NCI-H1092 (cell line): Measurements from ENCODE around the gene SHISA3.
"Not testable (repeated sequence)": the region's sequence is repeated elsewhere in the genome, so short reads cannot be mapped to it uniquely, and the experiment has no call there.

Source experiments
- DNase-seq: peaks from one replicate; lab custom pipeline; 2025; lab: John Stamatoyannopoulos, UW

The SHISA3 gene

DNA sequence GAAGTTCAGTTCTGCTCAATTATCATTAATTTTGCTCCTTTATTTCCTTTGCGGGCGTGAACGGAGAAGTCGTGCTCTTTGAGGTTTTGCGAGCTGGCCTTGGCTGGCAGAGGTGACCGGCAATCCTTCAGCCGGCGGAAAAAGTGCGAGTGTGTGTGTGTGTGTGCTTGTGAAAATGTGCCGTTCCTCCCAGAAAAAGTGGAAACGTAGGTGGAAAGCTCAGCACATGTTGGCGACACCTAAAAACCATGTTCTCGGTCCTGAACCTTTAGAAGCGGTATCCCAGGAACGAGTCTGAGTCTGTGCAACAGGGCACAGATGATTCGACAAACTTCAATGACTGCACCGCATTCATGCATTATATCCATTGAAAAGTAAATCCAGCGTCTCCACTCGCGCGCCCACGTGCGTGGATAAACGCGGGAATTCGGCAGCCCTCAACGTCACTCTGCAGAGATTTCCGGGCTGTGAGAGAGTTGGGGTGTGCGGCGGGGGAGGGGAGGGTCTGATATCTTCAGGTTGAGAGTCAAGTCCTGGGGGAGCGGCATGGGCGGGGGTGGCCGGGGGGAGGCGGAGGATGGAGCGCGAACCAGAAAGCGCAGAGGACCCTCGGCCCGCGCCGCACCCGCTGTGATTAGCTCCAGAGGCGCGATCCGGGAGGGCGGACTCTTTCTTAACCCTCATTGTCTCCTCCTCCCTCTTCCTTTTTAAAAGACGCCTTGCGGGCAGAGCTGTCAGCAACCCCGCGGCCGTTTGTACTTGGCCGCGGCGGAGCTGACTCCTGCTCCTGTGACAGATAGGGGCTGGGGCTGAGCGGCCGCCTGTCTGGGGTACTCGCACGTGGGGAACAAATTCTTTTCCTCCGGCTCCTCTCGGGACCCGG is at the start of gene SHISA3:
Gene SHISA3 (plus strand): TSS at position 737 of the 883 bp plus-strand sequence. CDS start 569 bp downstream, outside the sequence.
- DNase-seq, result no peak

DNA sequence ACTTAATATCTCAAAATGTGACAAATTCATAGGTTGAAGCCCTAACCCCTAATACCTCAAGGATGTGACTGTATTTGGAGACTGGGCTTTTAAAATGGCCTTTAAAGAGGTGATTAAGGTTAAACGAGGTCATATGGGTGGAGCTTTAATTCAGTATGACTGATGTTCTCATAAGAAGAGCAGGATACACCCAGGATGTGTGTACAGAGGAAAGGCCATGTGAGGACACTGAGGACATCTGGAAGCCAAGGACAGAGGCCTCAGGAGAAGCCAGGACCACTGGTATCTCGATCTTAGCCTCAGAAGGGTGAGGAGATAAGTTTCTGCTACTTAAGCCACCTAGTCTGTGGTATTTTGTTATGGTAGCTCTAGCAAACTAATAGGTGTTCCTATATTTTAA is 49.0 kb upstream of the SHISA3 start:
- no peak for DNase-seq

- DNase-seq, result no peak
Measured at GRCh38 chr4:42348692-42349091, 48.6 kb upstream of the SHISA3 start.

- no peak for DNase-seq
Measured at GRCh38 chr4:42350611-42351182, 46.6 kb upstream of the SHISA3 start.

GRCh38 chr4:42352049-42352448 is 45.2 kb upstream of the SHISA3 start:
- DNase-seq, result no peak

DNA sequence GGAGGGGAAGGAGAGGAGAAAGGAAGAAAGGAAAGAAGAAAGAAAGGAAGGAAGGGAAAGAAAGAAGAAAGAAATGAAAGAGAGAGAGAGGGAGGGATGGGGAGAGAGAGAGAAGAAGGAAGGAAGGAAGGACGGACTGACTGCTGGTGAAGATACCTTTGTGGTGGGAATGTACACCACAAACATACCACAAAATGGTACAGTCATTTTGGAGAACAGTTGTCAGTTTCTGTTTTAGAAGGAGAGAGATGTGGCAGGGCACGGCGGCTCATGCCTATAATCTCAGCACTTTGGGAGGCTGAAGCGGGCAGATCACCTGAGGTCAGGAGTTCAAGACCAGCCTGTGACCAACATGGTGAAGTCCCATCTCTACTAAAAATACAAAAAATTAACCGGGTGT is 40.0 kb upstream of the SHISA3 start:
- no peak for DNase-seq

DNA sequence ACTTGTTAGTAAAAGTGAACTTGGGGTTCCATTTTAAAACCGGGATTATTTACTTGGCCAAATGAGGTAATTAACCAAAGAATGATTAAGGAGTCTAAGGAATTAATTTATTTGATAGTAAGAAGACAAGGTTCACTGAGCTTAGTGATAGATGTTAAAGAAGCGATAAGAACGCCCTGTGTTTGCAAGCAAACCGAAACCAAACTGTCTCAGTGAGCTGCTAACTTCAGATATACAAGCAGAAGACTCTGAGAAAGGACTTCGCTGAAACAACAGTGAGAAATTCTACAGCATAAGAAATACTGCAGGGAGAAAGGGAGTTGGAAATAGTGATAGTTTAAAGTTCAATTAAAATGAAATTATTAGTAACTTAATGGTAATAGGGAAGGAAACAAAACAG is 37.6 kb upstream of the SHISA3 start:
- DNase-seq, result no peak

DNA sequence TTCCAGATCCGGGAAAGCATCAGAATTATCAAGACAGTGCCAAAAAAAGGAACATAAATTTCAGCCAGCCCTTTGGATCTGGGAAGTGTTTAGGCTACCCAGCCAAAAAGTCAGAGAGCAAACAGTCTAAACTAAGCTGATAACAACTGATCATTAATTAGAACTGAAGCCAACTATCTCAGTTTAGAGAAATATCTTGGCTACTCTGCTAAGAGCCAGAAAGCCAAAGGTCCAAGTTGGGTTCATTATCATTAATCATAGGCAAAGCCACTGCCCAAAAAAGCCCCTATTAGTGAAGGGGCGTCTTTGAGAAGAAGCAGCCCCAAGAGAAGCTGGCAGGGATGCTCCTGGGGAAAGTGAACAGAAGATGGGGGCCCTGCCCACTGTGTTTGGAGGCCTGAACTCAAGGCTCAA is 37.0 kb upstream of the SHISA3 start:
- DNase-seq, result no peak

- DNase-seq, result no peak
Measured at GRCh38 chr4:42361456-42361855, 35.8 kb upstream of the SHISA3 start.

DNA sequence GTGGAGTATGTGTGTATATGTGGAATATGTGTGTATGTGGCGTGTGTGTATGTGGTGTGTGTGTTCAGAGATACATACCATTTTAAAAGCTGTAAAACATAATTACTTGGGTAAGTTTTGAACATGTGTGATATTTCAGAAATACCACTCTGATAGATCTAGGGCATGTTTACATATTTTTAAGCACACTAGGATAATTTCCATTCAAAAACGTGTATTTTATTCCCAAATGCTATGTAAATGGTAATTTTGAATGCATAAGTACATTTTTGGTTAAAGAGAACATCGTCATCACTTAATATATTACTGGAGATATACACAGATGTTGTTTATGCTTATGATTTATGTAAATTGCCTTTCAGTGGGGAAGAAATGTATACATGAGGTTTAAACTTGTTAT is 34.7 kb upstream of the SHISA3 start:
- no peak for DNase-seq

GRCh38 chr4:42363614-42364013 is 33.7 kb upstream of the SHISA3 start:
- no peak for DNase-seq

- DNase-seq, result no peak
Measured at GRCh38 chr4:42364266-42365053, 32.8 kb upstream of the SHISA3 start.

DNA sequence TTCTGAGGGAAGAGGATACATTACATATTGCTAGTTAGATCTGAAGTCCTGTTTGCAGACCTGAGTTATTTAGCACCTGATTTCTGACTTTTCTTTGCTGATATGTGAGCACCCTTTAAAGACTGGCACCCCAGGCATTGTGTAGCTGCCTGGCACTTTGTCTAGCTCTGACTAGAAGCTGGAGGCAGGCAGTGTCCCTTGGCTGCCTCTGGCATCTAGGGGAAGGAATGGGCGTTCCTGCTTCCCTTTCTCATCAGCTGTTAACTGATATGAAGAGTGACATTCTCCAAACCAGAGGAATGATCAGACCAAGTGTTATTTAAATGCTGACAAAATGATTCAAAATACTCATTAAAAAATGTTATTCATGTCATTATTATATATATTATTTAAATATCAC is 30.3 kb upstream of the SHISA3 start:
- DNase-seq, result no peak

- DNase-seq, result no peak
Measured at GRCh38 chr4:42369489-42369888, 27.8 kb upstream of the SHISA3 start.

DNA sequence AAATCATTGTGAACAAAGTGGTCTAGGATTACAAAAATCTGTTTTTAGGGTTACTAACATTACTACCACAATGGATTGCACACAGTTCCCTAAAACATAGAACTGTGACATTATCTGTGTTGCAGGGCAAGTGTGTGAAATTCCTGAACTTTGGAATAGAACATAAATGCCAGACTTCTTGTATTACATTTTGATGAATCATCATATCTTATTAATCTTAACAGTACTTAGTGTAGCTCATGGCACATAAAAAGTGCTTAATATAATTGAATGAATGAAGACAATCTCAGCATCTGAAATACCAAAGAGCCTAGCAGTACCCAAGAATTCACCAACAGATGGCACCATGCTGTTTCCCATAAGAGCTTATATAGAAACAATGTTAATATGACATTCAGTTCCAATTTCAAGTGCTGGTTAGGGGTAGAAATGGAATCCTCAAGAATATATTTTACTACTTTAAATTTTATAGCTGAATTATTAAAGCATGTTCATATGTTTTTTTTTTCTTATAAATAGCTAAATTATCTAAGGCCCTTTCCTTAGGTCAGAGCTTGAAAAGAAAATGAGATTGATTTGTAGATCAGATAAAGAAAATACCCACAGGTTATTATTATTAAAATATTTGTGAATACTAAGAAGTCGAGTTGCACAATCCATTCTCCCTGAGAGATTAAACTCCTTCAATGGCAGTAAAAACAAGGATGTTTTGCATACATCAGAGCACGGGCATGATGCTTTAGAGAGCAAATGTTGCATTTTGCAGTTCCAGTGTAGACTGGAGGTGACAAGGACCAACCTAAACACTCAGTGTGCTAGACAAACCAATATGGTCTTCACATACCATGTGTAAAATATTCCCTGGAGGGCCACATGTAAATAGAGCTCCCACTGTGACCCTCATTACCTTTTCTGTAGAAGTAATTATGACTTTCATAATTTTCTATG is 25.7 kb upstream of the SHISA3 start:
- peak; percentile 38 for DNase-seq

DNA sequence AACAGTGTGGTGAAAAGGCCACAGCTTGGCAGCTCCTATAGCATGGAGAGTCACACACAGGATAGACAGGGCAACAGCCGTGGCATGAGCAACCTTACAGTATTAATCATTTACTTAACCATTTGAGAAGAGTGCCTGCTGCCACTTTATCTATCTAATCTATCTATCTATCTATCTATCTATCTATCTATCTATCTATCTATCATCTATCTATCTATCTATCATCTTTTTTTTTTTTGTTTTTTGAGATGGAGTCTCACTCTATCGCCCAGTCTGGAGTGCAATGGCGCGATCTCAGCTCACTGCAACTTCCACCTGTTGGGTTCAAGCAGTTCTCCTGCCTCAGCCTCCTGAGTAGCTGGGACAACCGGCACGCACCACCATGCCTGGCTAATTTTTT is 25.0 kb upstream of the SHISA3 start:
- not testable (repeated sequence) for DNase-seq

- DNase-seq, result no peak
Measured at GRCh38 chr4:42377497-42377896, 19.8 kb upstream of the SHISA3 start.

GRCh38 chr4:42381666-42382065 is 15.6 kb upstream of the SHISA3 start:
- no peak for DNase-seq

GRCh38 chr4:42385516-42385915 is 11.8 kb upstream of the SHISA3 start:
- no peak for DNase-seq

DNA sequence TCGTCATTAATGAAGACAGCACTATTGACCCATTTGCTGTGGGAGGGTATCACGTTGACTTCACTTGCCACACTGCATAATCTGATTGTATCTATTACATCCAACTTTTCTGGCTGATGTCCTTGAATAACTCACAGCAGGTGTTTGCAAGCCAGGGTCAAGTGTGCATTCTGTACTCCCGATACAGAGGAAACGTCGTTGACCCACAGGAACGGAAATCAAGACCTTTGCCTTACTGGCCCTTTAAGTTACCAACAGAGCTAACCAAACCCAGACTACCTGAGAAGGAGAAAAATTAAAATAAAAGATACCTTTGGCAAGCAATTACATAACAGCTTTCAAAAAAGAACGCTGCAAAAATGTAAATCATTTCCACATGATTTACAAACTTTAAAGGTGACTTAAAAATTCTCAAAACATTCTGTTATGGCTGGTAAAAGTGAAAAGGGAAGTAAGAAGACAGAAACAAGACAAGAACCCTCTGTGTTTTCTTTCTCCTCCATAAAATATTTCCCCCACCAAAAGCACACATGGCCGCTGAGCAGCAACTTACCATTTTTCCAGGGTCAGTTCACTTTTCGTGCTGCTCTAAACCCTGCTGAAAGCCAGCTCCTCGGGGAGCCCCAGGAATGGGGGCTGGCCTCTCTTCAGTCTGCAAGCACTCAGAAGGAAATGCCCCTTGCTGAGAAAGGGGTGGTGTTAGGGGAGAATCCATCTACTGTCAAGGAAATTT is 6.5 kb upstream of the SHISA3 start:
- DNase-seq, result no peak

DNA sequence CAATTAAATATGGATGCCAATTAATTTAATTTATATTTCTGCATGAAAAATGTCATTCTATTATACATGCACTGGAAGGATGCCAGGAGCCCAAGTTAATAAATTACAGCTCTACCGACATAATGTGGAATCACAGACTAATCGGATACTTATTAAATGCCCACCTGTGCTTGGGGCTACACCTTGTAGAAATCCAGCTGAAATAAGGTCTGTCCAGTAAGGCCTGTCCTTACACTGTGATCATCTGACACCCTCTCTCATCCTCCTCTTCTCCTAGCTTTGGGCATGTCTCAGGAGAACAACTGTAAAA is 6.0 kb upstream of the SHISA3 start:
- no peak for DNase-seq
